Lower leg skin (tissue), 4 donors: ENCODE measurements around the gene RAD18. TPM values are rescaled to one million over a fixed set of nuclear protein-coding genes. Genes with fewer than 3 reads are reported as not detected.

Source experiments
- DNase-seq, 2 donors: peaks; one replicate each; pipeline ENCODE4 v3.0.0-alpha.2; 2019; ENCODE audit warnings: low spot score in 2 of 2
- H3K4me3 ChIP-seq: fragments of 200-600 bp; sonication (generic); 2 replicates; pipeline ENCODE4 v1.5.1; 2017; ENCODE audit warnings: mild to moderate bottlenecking, low read depth; ENCODE audit not compliant: poor library complexity, severe bottlenecking
- CTCF ChIP-seq, 3 donors: fragments of 450-650 bp; IDR thresholded peaks; one replicate each; pipeline ENCODE4 v1.5.1; 2016; ENCODE audit warnings: antibody characterized with exemption in 3 of 3, mild to moderate bottlenecking in 3 of 3, moderate library complexity in 2 of 3
- POLR2A ChIP-seq, 2 donors: fragments of 450-650 bp; IDR thresholded peaks; one replicate each; pipeline ENCODE4 v1.6.1; 2016 to 2017; ENCODE audit warnings: antibody characterized with exemption in 2 of 2, mild to moderate bottlenecking in 1 of 2, moderate library complexity in 1 of 2
- WGBS, 2 donors: methylation state at CpG; one replicate each; pipeline ENCODE4 v1.1.5; 2018; 5-methylcytosine and 5-hydroxymethylcytosine counted together
- intact Hi-C: fragments of 100-400 bp; cut with DNase I; formaldehyde crosslinking; loops from one replicate; pipeline ENCODE4 v1.15.0; 2023; ENCODE audit warnings: low total_unique reads
- total RNA-seq, 4 donors: library from RNA; depleted of rRNA; stranded (reverse); fragments of >200 nt; gene quantifications; one replicate each; pipeline ENCODE4 v1.1.0, GENCODE V29; 2016

Gene RAD18
- total RNA-seq, 4 donors from 2014 or later = 6.5 to 14.7 (median 9.2) TPM

GRCh38 chr3:8856721-8857120 lies 106.6 kb downstream of the RAD18 start:
- no peak for DNase-seq
- intact Hi-C loops = no loop called here
- 78 to 79% methylated on average over 1 of the region's 1 CpG for WGBS, 2 donors
- TF ChIP-seq POLR2A (IDR thresholded peaks at IDR 0.05) = no peak
- H3K4me3 ChIP-seq = no peak overlapping the region

- intact Hi-C loops = no loop called here
- no peak for DNase-seq
- H3K4me3 ChIP-seq = no peak overlapping the region
- 94 to 96% methylated on average over 10 of the region's 10 CpGs for WGBS, 2 donors
- TF ChIP-seq POLR2A (IDR thresholded peaks at IDR 0.05) = no peak
- no peak for TF ChIP-seq CTCF (IDR thresholded peaks at IDR 0.05)
Observed at GRCh38 chr3:8856071-8856470, 107.2 kb downstream of the RAD18 start.

GRCh38 chr3:8854656-8855055 lies 108.6 kb downstream of the RAD18 start:
- intact Hi-C loops = no loop called here
- WGBS, 2 donors = 92 to 97% methylated on average over 4 of the region's 4 CpGs
- no peak overlapping the region for H3K4me3 ChIP-seq
- no peak for TF ChIP-seq POLR2A (IDR thresholded peaks at IDR 0.05)
- TF ChIP-seq CTCF (IDR thresholded peaks at IDR 0.05) = no peak
- no peak for DNase-seq

- DNase-seq = no peak
- 83 to 94% methylated on average over 5 of the region's 5 CpGs for WGBS, 2 donors
- intact Hi-C loops = no loop called here
- TF ChIP-seq POLR2A (IDR thresholded peaks at IDR 0.05) (no peak), CTCF (IDR thresholded peaks at IDR 0.05) (no peak)
- no peak overlapping the region for H3K4me3 ChIP-seq
Observed at GRCh38 chr3:8853081-8853480, 110.2 kb downstream of the RAD18 start.

GRCh38 chr3:8852511-8852910 lies 110.8 kb downstream of the RAD18 start:
- DNase-seq = no peak
- 93 to 96% methylated on average over 5 of the region's 5 CpGs for WGBS, 2 donors
- TF ChIP-seq CTCF (IDR thresholded peaks at IDR 0.05) (no peak), POLR2A (IDR thresholded peaks at IDR 0.05) (no peak)
- intact Hi-C loops = no loop called here
- no peak overlapping the region for H3K4me3 ChIP-seq

GRCh38 chr3:8851703-8852102 lies 111.6 kb downstream of the RAD18 start:
- intact Hi-C loops = no loop called here
- no peak overlapping the region for H3K4me3 ChIP-seq
- no peak for TF ChIP-seq POLR2A (IDR thresholded peaks at IDR 0.05)
- no peak for TF ChIP-seq CTCF (IDR thresholded peaks at IDR 0.05)
- 58 to 66% methylated on average over 4 of the region's 4 CpGs for WGBS, 2 donors
- no peak for DNase-seq
